ENCODE results near the gene GNAI2. TPM values are rescaled to one million over a fixed set of nuclear protein-coding genes. Genes with fewer than 3 reads are reported as not detected.

Gene GNAI2
- total and polyA plus RNA-seq, 7 experiments from 2014 or later = 225 to 527 (median 397) TPM

DNA sequence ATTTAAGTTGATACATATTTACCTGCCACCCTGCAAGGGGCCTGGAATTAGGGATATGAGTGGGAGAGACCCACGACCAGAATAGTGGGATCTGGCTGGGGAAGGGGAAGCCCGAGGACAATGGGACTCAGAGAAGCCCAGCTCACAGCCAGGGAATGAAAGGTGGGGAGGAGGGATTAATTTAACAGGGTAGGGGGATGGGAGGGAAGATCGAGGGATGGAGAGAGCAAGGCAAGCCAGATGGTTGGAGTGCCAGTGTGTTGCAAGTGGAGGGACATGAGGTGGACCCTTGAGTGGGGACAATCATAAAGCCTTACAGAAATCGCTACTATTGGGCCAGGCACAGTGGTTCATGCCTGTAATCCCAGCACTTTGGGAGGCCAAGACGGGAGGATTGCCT, 4.4 kb upstream of the GNAI2 start:
- intact Hi-C loops (cut with micrococcal nuclease) = no loop called here
- Mint-ChIP-seq H3K4me3 (peak overlapping the region in 1 of 10 donors; percentile 34), H3K9me3 (peaks cover 0 to 2% (median 0%) of the 10 kb centered on the region in 11 donors), H3K4me1 (peaks cover 15 to 40% (median 32%) of the 10 kb centered on the region in 7 donors), H3K27me3 (no peaks in the 10 kb centered on the region), H3K36me3 (no peaks in the 10 kb centered on the region), H3K27ac (no peak overlapping the region)
- ChIA-PET POLR2A (interaction anchor here (14.8 kb wide), 1 partner anchor 11 kb away, joined by 253 read pairs; the partner anchor contains the start of gene GNAI2), CTCF (interaction anchor here (8.3 to 15.3 kb wide), 2 partner anchors 13 to 38 kb away, joined by 108 to 211 read pairs; partner anchors contain the start of gene GNAT1)
- no peak for ATAC-seq
- Histone ChIP-seq H3K36me3 (ENCODE audit: control insufficient read depth in 2 of 3, insufficient read depth in 3 of 3, low read length in 3 of 3) (peaks cover 0 to 4% (median 0%) of the 10 kb centered on the region in 3 experiments), H3K27me3 (ENCODE audit: control insufficient read depth in 2 of 2, insufficient read depth in 2 of 2, low read length in 2 of 2) (no peaks in the 10 kb centered on the region), H3K27ac (ENCODE audit: low read depth, low read length) (no peak overlapping the region), H3K4me3 (ENCODE audit: low read length) (no peak overlapping the region), H3K4me1 (ENCODE audit: control insufficient read depth in 2 of 2, insufficient read depth in 2 of 2, low read length in 2 of 2) (peaks cover 9 to 16% of the 10 kb centered on the region in 2 donors), H3K9me3 (ENCODE audit: control insufficient read depth in 2 of 3, low read length in 3 of 3) (no peaks in the 10 kb centered on the region)
- no peak for DNase-seq

DNA sequence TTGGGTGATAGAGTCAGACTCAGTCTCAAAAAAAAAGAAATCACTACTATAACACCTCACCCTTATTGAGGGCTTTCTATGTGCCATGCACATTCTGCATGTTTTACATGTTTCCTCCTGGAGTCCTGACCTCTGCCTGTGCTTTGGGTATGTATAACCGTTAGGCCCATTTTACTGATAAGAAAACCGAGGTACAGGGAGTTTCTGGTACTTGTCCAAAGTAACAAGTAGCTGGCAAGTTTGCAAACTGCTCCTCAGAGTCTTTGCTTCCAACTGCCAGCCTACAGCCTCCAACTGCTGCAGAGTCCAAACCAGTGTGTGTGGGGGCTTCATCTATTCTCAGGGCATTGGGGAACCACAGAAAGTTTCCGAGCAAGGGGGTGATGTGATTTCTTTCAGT, 3.7 kb upstream of the GNAI2 start:
- Mint-ChIP-seq H3K9me3 (no peaks in the 10 kb centered on the region), H3K27ac (no peak overlapping the region), H3K27me3 (no peaks in the 10 kb centered on the region), H3K36me3 (peaks cover 0 to 6% (median 0%) of the 10 kb centered on the region in 5 donors), H3K4me1 (peaks cover 9 to 35% (median 31%) of the 10 kb centered on the region in 7 donors), H3K4me3 (no peak overlapping the region)
- Histone ChIP-seq H3K4me1 (ENCODE audit: control insufficient read depth in 2 of 2, insufficient read depth in 2 of 2, low read length in 2 of 2) (peaks cover 5 to 16% of the 10 kb centered on the region in 2 donors), H3K4me3 (ENCODE audit: low read length) (no peak overlapping the region), H3K27me3 (ENCODE audit: control insufficient read depth in 2 of 2, insufficient read depth in 2 of 2, low read length in 2 of 2) (no peaks in the 10 kb centered on the region), H3K36me3 (ENCODE audit: control insufficient read depth in 2 of 3, insufficient read depth in 3 of 3, low read length in 3 of 3) (peaks cover 0 to 11% (median 0%) of the 10 kb centered on the region in 3 experiments), H3K9me3 (ENCODE audit: control insufficient read depth in 2 of 3, low read length in 3 of 3) (no peaks in the 10 kb centered on the region), H3K27ac (ENCODE audit: low read depth, low read length) (no peak overlapping the region)
- POLR2A ChIA-PET = interaction anchor here (14.8 kb wide), 1 partner anchor 11 kb away, joined by 253 read pairs; the partner anchor contains the start of gene GNAI2
- intact Hi-C loops (cut with micrococcal nuclease) = no loop called here
- CTCF ChIA-PET = interaction anchor here (8.3 to 15.3 kb wide), 2 partner anchors 12 to 39 kb away, joined by 108 to 211 read pairs; partner anchors contain the start of gene GNAT1
- DNase-seq (no peak), ATAC-seq (no peak)

DNA sequence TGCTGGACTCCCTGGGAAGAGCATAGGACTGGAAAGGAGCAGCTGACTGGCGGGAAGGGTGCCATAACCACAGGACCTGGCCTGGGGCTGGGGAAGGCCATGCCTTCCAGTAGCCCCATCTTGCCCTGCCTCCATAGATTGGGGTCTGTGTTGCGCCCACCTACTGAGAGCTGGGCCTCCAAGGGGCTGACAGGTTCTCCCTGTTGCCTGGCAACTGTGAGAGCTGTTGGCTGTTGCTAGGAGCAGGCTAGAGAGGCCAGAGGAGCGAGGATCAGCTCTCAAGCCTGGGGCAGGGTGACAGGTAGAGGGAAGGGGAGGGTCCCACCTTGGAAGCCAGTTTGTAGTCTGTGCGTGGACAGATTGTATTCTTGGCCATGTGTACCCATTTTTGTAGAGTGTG, 2.8 kb upstream of the GNAI2 start:
- POLR2A ChIA-PET = interaction anchor here (0.6 to 14.8 kb wide), 2 partner anchors 10 to 102 kb away, joined by 3 to 253 read pairs; partner anchors contain the start of gene GNAI2
- no peaks in the 10 kb centered on the region for H3K9me3 Mint-ChIP-seq

DNA sequence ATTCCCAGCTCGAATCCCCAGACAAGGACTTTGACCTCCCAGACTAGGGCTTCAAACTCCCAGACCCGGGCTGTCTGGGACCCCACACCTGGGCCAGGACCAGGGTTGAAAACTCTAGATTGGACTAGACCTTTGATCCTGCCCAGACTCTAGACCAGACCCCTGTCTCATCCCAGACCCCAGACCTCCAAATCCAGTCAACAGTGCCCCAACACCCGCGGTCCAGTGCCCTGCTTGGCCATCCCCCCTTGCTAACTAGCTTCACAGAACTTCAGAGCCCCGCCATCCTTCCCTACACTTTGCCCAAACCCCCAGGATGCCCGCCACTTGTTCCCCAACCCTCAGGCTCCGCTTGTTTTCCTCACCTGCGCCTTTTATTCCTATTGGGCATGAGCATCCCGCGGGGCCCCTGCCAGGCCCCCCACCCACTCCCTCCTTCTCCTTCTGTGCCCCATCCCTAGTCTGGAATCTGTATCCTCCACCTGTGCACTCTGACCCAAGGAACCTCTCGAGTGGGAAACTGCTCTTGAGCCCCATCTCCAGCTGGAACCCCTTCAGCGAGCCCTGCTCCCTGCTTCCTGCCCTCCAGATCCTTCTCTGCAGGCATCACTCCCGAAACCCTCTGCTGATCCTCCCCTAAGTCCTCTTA, 604 bp downstream of the GNAI2 start:
- peaks cover 19 to 48% (median 43%) of the 10 kb centered on the region in 7 donors for H3K4me1 Mint-ChIP-seq
- Histone ChIP-seq H3K27ac (ENCODE audit: low read depth, low read length) (peak overlapping the region; percentile 84), H3K4me3 (ENCODE audit: low read length) (peak overlapping the region; percentile 90), H3K4me1 (ENCODE audit: control insufficient read depth in 2 of 2, insufficient read depth in 2 of 2, low read length in 2 of 2) (peaks cover 37 to 42% of the 10 kb centered on the region in 2 donors), H3K27me3 (ENCODE audit: control insufficient read depth in 2 of 2, insufficient read depth in 2 of 2, low read length in 2 of 2) (no peaks in the 10 kb centered on the region), H3K36me3 (ENCODE audit: control insufficient read depth in 2 of 3, insufficient read depth in 3 of 3, low read length in 3 of 3) (peaks cover 5 to 33% (median 7%) of the 10 kb centered on the region in 3 experiments), H3K9me3 (ENCODE audit: control insufficient read depth in 2 of 3, low read length in 3 of 3) (no peaks in the 10 kb centered on the region)
- H3K27ac Mint-ChIP-seq = peak overlapping the region; percentile 87 to 97 (median 95)
- no peaks in the 10 kb centered on the region for H3K27me3 Mint-ChIP-seq
- ChIA-PET POLR2A (interaction anchor here (0.6 to 15.6 kb wide), 11 partner anchors 5 to 1705 kb away, joined by 3 to 253 read pairs (median 6); partner anchors contain the start of genes CYB561D2, GNAI2, HYAL3 and IFRD2), CTCF (interaction anchor here (0.5 to 15.3 kb wide), 4 partner anchors 8 to 1248 kb away, joined by 4 to 211 read pairs (median 18); no protein-coding TSS in a partner anchor)
- DNase-seq (no peak), ATAC-seq (no peak)
- H3K9me3 Mint-ChIP-seq = no peaks in the 10 kb centered on the region
- intact Hi-C loops (cut with micrococcal nuclease) = loop anchor here (1.0 to 5.0 kb wide), 17 partner anchors 36 to 1821 kb away; partner anchors contain the start of genes C3orf18 (in 2 of the 2), DUSP7 (in 2 of the 2), ARIH2 (in 1 of the 2) and CISH (in 1 of the 2)
- peaks cover 0 to 14% (median 0%) of the 10 kb centered on the region in 5 donors for H3K36me3 Mint-ChIP-seq
- peak overlapping the region; percentile 92 to 99 (median 98) for H3K4me3 Mint-ChIP-seq

More for the DNA sequence above, 2.8 kb upstream of the GNAI2 start:
- Mint-ChIP-seq H3K36me3 (peaks cover 0 to 10% (median 0%) of the 10 kb centered on the region in 5 donors), H3K27ac (peak overlapping the region in 2 of 9 donors; percentile 22), H3K4me1 (peaks cover 1 to 30% (median 26%) of the 10 kb centered on the region in 7 donors), H3K27me3 (no peaks in the 10 kb centered on the region), H3K4me3 (peak overlapping the region in 1 of 10 donors; percentile 60)
- intact Hi-C loops (cut with micrococcal nuclease) = no loop called here
- Histone ChIP-seq H3K4me3 (ENCODE audit: low read length) (no peak overlapping the region), H3K27ac (ENCODE audit: low read depth, low read length) (no peak overlapping the region), H3K27me3 (ENCODE audit: control insufficient read depth in 2 of 2, insufficient read depth in 2 of 2, low read length in 2 of 2) (no peaks in the 10 kb centered on the region), H3K36me3 (ENCODE audit: control insufficient read depth in 2 of 3, insufficient read depth in 3 of 3, low read length in 3 of 3) (peaks cover 0 to 16% (median 0%) of the 10 kb centered on the region in 3 experiments), H3K4me1 (ENCODE audit: control insufficient read depth in 2 of 2, insufficient read depth in 2 of 2, low read length in 2 of 2) (peaks cover 7 to 13% of the 10 kb centered on the region in 2 donors), H3K9me3 (ENCODE audit: control insufficient read depth in 2 of 3, low read length in 3 of 3) (no peaks in the 10 kb centered on the region)
- CTCF ChIA-PET = interaction anchor here (15.3 kb wide), 1 partner anchor 11 kb away, joined by 211 read pairs; no protein-coding TSS in a partner anchor
- ATAC-seq = no peak
- DNase-seq = no peak

DNA sequence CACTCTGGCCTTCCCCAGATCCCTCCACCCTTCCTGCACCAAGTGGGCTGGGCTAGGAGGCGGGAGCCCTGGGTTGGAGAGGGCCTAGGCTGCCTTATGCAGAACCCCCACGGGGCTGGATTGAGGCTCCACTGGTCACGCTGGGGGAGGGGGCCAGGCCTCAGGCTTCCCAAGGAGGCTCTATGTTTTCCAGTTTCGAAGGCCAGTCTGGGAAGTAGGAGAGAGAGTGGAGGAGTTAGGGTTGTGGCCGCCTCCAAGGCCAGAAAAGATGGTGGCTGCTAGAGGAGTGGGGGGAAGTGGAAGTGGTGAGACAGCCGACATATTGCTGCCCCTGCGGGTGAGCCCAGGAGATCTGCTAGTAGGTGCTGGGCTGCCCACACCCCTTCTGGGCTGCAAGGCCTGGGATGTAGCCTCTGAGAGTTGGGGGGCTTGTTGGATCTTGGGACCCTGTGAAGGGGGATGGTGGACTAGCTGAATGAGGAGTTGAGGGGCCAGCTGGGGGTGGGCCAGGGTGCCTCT, 1.2 kb downstream of the GNAI2 start:
- Mint-ChIP-seq H3K36me3 (peaks cover 0 to 14% (median 0%) of the 10 kb centered on the region in 5 donors), H3K9me3 (no peaks in the 10 kb centered on the region), H3K4me1 (peaks cover 25 to 54% (median 48%) of the 10 kb centered on the region in 7 donors), H3K4me3 (peak overlapping the region; percentile 92 to 99 (median 98)), H3K27ac (peak overlapping the region; percentile 87 to 97 (median 95)), H3K27me3 (no peaks in the 10 kb centered on the region)
- peak overlapping the region; percentile 90 for H3K4me3 ChIP-seq (ENCODE audit: low read length)
- H3K36me3 ChIP-seq (ENCODE audit: control insufficient read depth in 2 of 3, insufficient read depth in 3 of 3, low read length in 3 of 3) = peaks cover 5 to 33% (median 7%) of the 10 kb centered on the region in 3 experiments
- H3K27ac ChIP-seq (ENCODE audit: low read depth, low read length) = peak overlapping the region; percentile 84
- ChIA-PET CTCF (interaction anchor here (0.9 to 15.3 kb wide), 3 partner anchors 7 to 43 kb away, joined by 4 to 211 read pairs (median 31); no protein-coding TSS in a partner anchor), POLR2A (interaction anchor here (0.6 to 15.6 kb wide), 14 partner anchors 5 to 1705 kb away, joined by 3 to 253 read pairs (median 4); partner anchors contain the start of genes GNAI2, IFRD2, PARP3 and RASSF1)
- peak in 6 of 9 donors; percentile 32 to 52 (median 44) for DNase-seq
- H3K9me3 ChIP-seq (ENCODE audit: control insufficient read depth in 2 of 3, low read length in 3 of 3) = no peaks in the 10 kb centered on the region
- intact Hi-C loops (cut with micrococcal nuclease) = loop anchor here (2.0 to 5.0 kb wide), 14 partner anchors 36 to 1820 kb away; partner anchors contain the start of genes DUSP7 (in 2 of the 2), ARIH2 (in 1 of the 2), C3orf18 (in 1 of the 2) and CISH (in 1 of the 2)
- H3K4me1 ChIP-seq (ENCODE audit: control insufficient read depth in 2 of 2, insufficient read depth in 2 of 2, low read length in 2 of 2) = peaks cover 43 to 48% of the 10 kb centered on the region in 2 donors
- H3K27me3 ChIP-seq (ENCODE audit: control insufficient read depth in 2 of 2, insufficient read depth in 2 of 2, low read length in 2 of 2) = no peaks in the 10 kb centered on the region
- no peak for ATAC-seq

Data from naive thymus-derived CD4-positive, alpha-beta T cell (primary cell).